NOMO-1 treated with dmso at 0.1 percent for 144 hours (cell line): ENCODE results near the gene MAP3K4.

Experiments used
- DNase-seq: peaks from one replicate; lab custom pipeline; 2025; ENCODE audit not compliant: unreplicated experiment; lab: John Stamatoyannopoulos, UW

The MAP3K4 gene

GRCh38 chr6:161139304-161139765, 147.8 kb downstream of the MAP3K4 start:
- no peak for DNase-seq

- no peak for DNase-seq
These were observed 148.4 kb downstream of the MAP3K4 start for GRCh38 chr6:161139766-161140553.

- DNase-seq: no peak
These were observed 148.9 kb downstream of the MAP3K4 start for GRCh38 chr6:161140554-161140875.

- DNase-seq: no peak
These were observed 149.6 kb downstream of the MAP3K4 start for GRCh38 chr6:161141173-161141572.

GRCh38 chr6:161142957-161143296, 151.4 kb downstream of the MAP3K4 start:
- DNase-seq: no peak

- DNase-seq: no peak
These were observed 152.3 kb downstream of the MAP3K4 start for GRCh38 chr6:161143663-161144430.

GRCh38 chr6:161150136-161150535, 158.6 kb downstream of the MAP3K4 start:
- DNase-seq: no peak

GRCh38 chr6:161150566-161150965, 159.0 kb downstream of the MAP3K4 start:
- DNase-seq: no peak

- DNase-seq: no peak
These were observed 159.6 kb downstream of the MAP3K4 start for GRCh38 chr6:161151059-161151645.

GRCh38 chr6:161151660-161152526, 160.3 kb downstream of the MAP3K4 start:
- no peak for DNase-seq

GRCh38 chr6:161152527-161152862, 160.9 kb downstream of the MAP3K4 start:
- no peak for DNase-seq

GRCh38 chr6:161152907-161153662, 161.5 kb downstream of the MAP3K4 start:
- no peak for DNase-seq

- DNase-seq: no peak
These were observed 162.2 kb downstream of the MAP3K4 start for GRCh38 chr6:161153725-161154124.

GRCh38 chr6:161154796-161155335, 163.3 kb downstream of the MAP3K4 start:
- no peak for DNase-seq

GRCh38 chr6:161161121-161161520, 169.6 kb downstream of the MAP3K4 start:
- no peak for DNase-seq

GRCh38 chr6:161161889-161162624, 170.5 kb downstream of the MAP3K4 start:
- no peak for DNase-seq

- DNase-seq: no peak
These were observed 171.2 kb downstream of the MAP3K4 start for GRCh38 chr6:161162722-161163121.

GRCh38 chr6:161163466-161164181, 172.1 kb downstream of the MAP3K4 start:
- no peak for DNase-seq

GRCh38 chr6:161164182-161164625, 172.6 kb downstream of the MAP3K4 start:
- no peak for DNase-seq
